ENCODE data around the gene ADAM8. TPM values are rescaled to one million over a fixed set of nuclear protein-coding genes. Genes with fewer than 3 reads are reported as not detected.

The ADAM8 gene
- total RNA-seq, 1 experiment from 2014 or later: 3.7 TPM

- Histone ChIP-seq H3K36me3 (ENCODE audit: control insufficient read depth, insufficient read depth, low read length) (no peaks in the 10 kb centered on the region), H3K9me3 (ENCODE audit: control insufficient read depth, insufficient read depth, low read depth, low read length) (no peaks in the 10 kb centered on the region), H3K27ac (ENCODE audit: low read length) (0 out of 2 replicates have a peak overlapping the region, but pooled peaks have one; percentile 4), H3K4me1 (ENCODE audit: control insufficient read depth, insufficient read depth, low read length) (peaks cover 39% of the 10 kb centered on the region), H3K4me3 (ENCODE audit: low read depth in 2 of 2, low read length in 2 of 2) (no peak overlapping the region), H3K27me3 (ENCODE audit: control insufficient read depth, insufficient read depth, low read length) (no peaks in the 10 kb centered on the region)
- ChIA-PET CTCF (no interaction called here), POLR2A (no interaction called here)
- ATAC-seq: no peak
- no TSS peak for BruUV-seq (replicated peaks)
- in situ Hi-C loops (cut with HindIII; ENCODE audit: low pct_unique_long_range_greater_than_20kb, low sequenced_read_pairs) (no loop called here), intact Hi-C loops (cut with micrococcal nuclease; ENCODE audit: unreplicated experiment) (no loop called here)
- TF ChIP-seq POLR2AphosphoS5 (IDR thresholded peaks at IDR 0.05; ENCODE audit: low read depth, low read length): no peak
- TF ChIP-seq TCF7L2 (IDR thresholded peaks at IDR 0.05; ENCODE audit: low read depth, low read length): no peak
- no peak for TF ChIP-seq REST (IDR thresholded peaks at IDR 0.05; ENCODE audit: insufficient read depth in 1 of 2, low read depth in 2 of 2, low read length in 1 of 2)
- TF ChIP-seq CTCF (IDR thresholded peaks at IDR 0.05): no peak
- no peak for TF ChIP-seq SIN3A (IDR thresholded peaks at IDR 0.05; ENCODE audit: borderline replicate concordance, insufficient read depth, low read depth, low read length)
- DNase-seq (ENCODE audit: low read depth, low spot score): no peak
Observed at GRCh38 chr10:133262696-133263095, 14.0 kb downstream of the ADAM8 start.

- CTCF ChIA-PET: no interaction called here
- peak; percentile 55 for ATAC-seq
Observed at GRCh38 chr10:133261726-133262325, 14.8 kb downstream of the ADAM8 start.

More at GRCh38 chr10:133261726-133262325, 14.8 kb downstream of the ADAM8 start:
- no peaks in the 10 kb centered on the region for H3K36me3 ChIP-seq (ENCODE audit: control insufficient read depth, insufficient read depth, low read length)
- H3K9me3 ChIP-seq (ENCODE audit: control insufficient read depth, insufficient read depth, low read depth, low read length): no peaks in the 10 kb centered on the region
- DNase-seq (ENCODE audit: low read depth, low spot score): no peak
- in situ Hi-C loops (cut with HindIII; ENCODE audit: low pct_unique_long_range_greater_than_20kb, low sequenced_read_pairs): no loop called here
- intact Hi-C loops (cut with micrococcal nuclease; ENCODE audit: unreplicated experiment): no loop called here
- peaks cover 45% of the 10 kb centered on the region for H3K4me1 ChIP-seq (ENCODE audit: control insufficient read depth, insufficient read depth, low read length)
- no peak for TF ChIP-seq REST (IDR thresholded peaks at IDR 0.05; ENCODE audit: insufficient read depth in 1 of 2, low read depth in 2 of 2, low read length in 1 of 2)
- TF ChIP-seq POLR2AphosphoS5 (IDR thresholded peaks at IDR 0.05; ENCODE audit: low read depth, low read length): peak; percentile 32; the same call in 1 of the 2 replicates
- H3K27me3 ChIP-seq (ENCODE audit: control insufficient read depth, insufficient read depth, low read length): no peaks in the 10 kb centered on the region
- H3K27ac ChIP-seq (ENCODE audit: low read length): peak overlapping the region; percentile 4; the same call in 1 of the 2 replicates
- POLR2A ChIA-PET: interaction anchor here (0.8 kb wide), 1 partner anchor 122 kb away, joined by 3 read pairs; no protein-coding TSS in a partner anchor
- H3K4me3 ChIP-seq (ENCODE audit: low read depth in 2 of 2, low read length in 2 of 2): peak overlapping the region; percentile 56 to 58
- no TSS peak for BruUV-seq (replicated peaks)
